Endothelial cell of umbilical vein (primary cell): ENCODE measurements around the gene RP2. TPM values are rescaled to one million over a fixed set of nuclear protein-coding genes. Genes with fewer than 3 reads are reported as not detected.

ENCODE experiments used
- BruUV-seq: library from RNA; stranded (reverse); fragments of 400-500 nt; replicated peaks from 2 replicates; lab custom pipeline; 2021; lab: Mats Ljungman, UMichigan
- CTCF ChIA-PET: fragments of 300-600, 350-600 bp; sonication (Branson Sonifier 250); formaldehyde crosslinking; loops from one replicate; lab custom pipeline; 2021; ENCODE audit warnings: antibody characterized with exemption, inconsistent platforms; lab: Charles Lee
- POLR2A ChIA-PET: fragments of 300-600, 350-600 bp; sonication (Branson Sonifier 250); formaldehyde crosslinking; loops from one replicate; lab custom pipeline; 2021; ENCODE audit warnings: antibody characterized with exemption, inconsistent platforms; lab: Charles Lee
- DNase-seq: peaks from one replicate; pipeline ENCODE4 v3.0.0-alpha.2; 2011; ENCODE audit warnings: low read depth, low spot score
- FAIRE-seq: peaks from 2 replicates; lab custom pipeline; 2011; peaks lifted over from hg19 to GRCh38; lab: Jason Lieb, UNC
- H2AFZ ChIP-seq: 2 replicates; pipeline ENCODE4 v1.6.0; 2012; ENCODE audit warnings: low read depth, low read length, control low read depth, inconsistent platforms
- H3K27ac ChIP-seq: 2 replicates; pipeline ENCODE4 v1.5.1; 2011; ENCODE audit warnings: low read depth, mild to moderate bottlenecking, control low read depth, low read length, moderate library complexity; ENCODE audit not compliant: insufficient read depth
- H3K27me3 ChIP-seq, 2 experiments: 2 replicates each; pipeline versions ENCODE4 v1.6.0 to v1.6.1; 2011; ENCODE audit warnings: low read length in 2 of 2, mixed read lengths in 1 of 2; ENCODE audit not compliant: control insufficient read depth in 2 of 2, insufficient read depth in 2 of 2
- H3K36me3 ChIP-seq, 2 experiments: 2 replicates in 1 of 2; 3 replicates in 1 of 2; pipeline ENCODE4 v1.5.1; 2011; ENCODE audit warnings: low read length in 2 of 2, mild to moderate bottlenecking in 1 of 2, moderate library complexity in 1 of 2; ENCODE audit not compliant: control insufficient read depth in 2 of 2, insufficient read depth in 2 of 2; ENCODE audit errors: extremely low read depth in 1 of 2
- H3K4me1 ChIP-seq: 3 replicates; pipeline ENCODE4 v1.5.1; 2011; ENCODE audit warnings: mild to moderate bottlenecking, low read length; ENCODE audit not compliant: control insufficient read depth, insufficient read depth; ENCODE audit errors: extremely low read depth
- H3K4me2 ChIP-seq: 2 replicates; pipeline ENCODE4 v1.6.1; 2011; ENCODE audit warnings: low read length, control low read depth, mixed read lengths; ENCODE audit not compliant: insufficient read depth
- H3K4me3 ChIP-seq, 3 experiments: fragments of 200-600 bp in 1 of 3; sonication (generic), shearing (Covaris generic) in 1 of 3; replicated peaks in 1 of 3; 2 replicates each; pipeline ENCODE4 v1.5.1; 2011 to 2016; ENCODE audit warnings: control low read depth in 3 of 3, low read length in 3 of 3, mild to moderate bottlenecking in 2 of 3, inconsistent platforms in 1 of 3, low read depth in 1 of 3, moderate library complexity in 1 of 3; ENCODE audit not compliant: insufficient read depth in 1 of 3
- H3K79me2 ChIP-seq: 2 replicates; pipeline ENCODE4 v1.6.0; 2012; ENCODE audit warnings: low read length, inconsistent platforms; ENCODE audit not compliant: control insufficient read depth, insufficient read depth
- H3K9ac ChIP-seq: replicated peaks from 2 replicates; pipeline ENCODE3; 2011; ENCODE audit warnings: low read length, control low read depth; ENCODE audit not compliant: insufficient read depth; ENCODE audit errors: extremely low read depth
- H3K9me1 ChIP-seq: replicated peaks from 3 replicates; pipeline ENCODE4 v1.6.0; 2011; ENCODE audit warnings: mild to moderate bottlenecking, low read length; ENCODE audit not compliant: control insufficient read depth, insufficient read depth; ENCODE audit errors: extremely low read depth
- H3K9me3 ChIP-seq: replicated peaks from 2 replicates; pipeline ENCODE4 v1.5.1; 2012; ENCODE audit warnings: low read length, inconsistent platforms; ENCODE audit not compliant: control insufficient read depth, insufficient read depth
- H4K20me1 ChIP-seq: replicated peaks from 2 replicates; pipeline ENCODE3; 2011; ENCODE audit warnings: mild to moderate bottlenecking, low read length; ENCODE audit not compliant: control insufficient read depth, insufficient read depth; ENCODE audit errors: extremely low read depth
- EZH2 ChIP-seq: IDR thresholded peaks from 2 replicates; pipeline ENCODE4 v1.6.1; 2012; ENCODE audit warnings: borderline replicate concordance, low read depth, mild to moderate bottlenecking, moderate library complexity, low read length, inconsistent platforms; ENCODE audit not compliant: severe bottlenecking
- FOS ChIP-seq: IDR thresholded peaks from 2 replicates; pipeline ENCODE4 v1.6.1; 2011; ENCODE audit warnings: mild to moderate bottlenecking, low read length, moderate library complexity, borderline replicate concordance; ENCODE audit not compliant: insufficient read depth
- GATA2 ChIP-seq: IDR thresholded peaks from 2 replicates; pipeline ENCODE4 v1.7.0; 2011; ENCODE audit warnings: low read depth, mild to moderate bottlenecking, moderate library complexity, mixed read lengths, low read length; ENCODE audit not compliant: insufficient read length, insufficient read depth
- JUN ChIP-seq: IDR thresholded peaks from 2 replicates; pipeline ENCODE4 v1.6.1; 2011; ENCODE audit warnings: borderline replicate concordance, low read depth; ENCODE audit not compliant: insufficient read length, insufficient read depth
- MYC ChIP-seq: IDR thresholded peaks from one replicate; pipeline ENCODE4 v1.6.1; 2011; ENCODE audit warnings: mild to moderate bottlenecking, low read depth, low read length
- POLR2A ChIP-seq: IDR thresholded peaks from 2 replicates; pipeline ENCODE4 v1.6.1; 2012; ENCODE audit warnings: low read depth, mild to moderate bottlenecking, control low read depth, low read length
- POLR2AphosphoS5 ChIP-seq: IDR thresholded peaks from 2 replicates; pipeline ENCODE4 v1.6.1; 2012; ENCODE audit warnings: low read depth, mild to moderate bottlenecking, control low read depth, low read length, moderate library complexity; ENCODE audit not compliant: insufficient read depth
- dilution Hi-C: fragments of 300-500 bp; cut with MboI; formaldehyde crosslinking; loops from one replicate; pipeline ENCODE4 v1.15.0; 2019; ENCODE audit warnings: low sequenced_read_pairs; ENCODE audit not compliant: extremely low pct_ligation_motif_present
- intact Hi-C: fragments of 100-400 bp; cut with micrococcal nuclease; formaldehyde crosslinking; loops from one replicate; pipeline ENCODE4 v1.10.0; 2022
- polyA plus RNA-seq, 4 experiments: library from polyadenylated mRNA; depleted of rRNA in 3 of 4; stranded (reverse) in 3 of 4; unstranded in 1 of 4; fragments of >200 nt; gene quantifications; 2 replicates each; pipeline versions ENCODE4 v1.2.1 to v1.2.3, GENCODE V29; 2011 to 2012; ENCODE audit warnings: missing spikeins in 1 of 4
- total RNA-seq: library from RNA; stranded (reverse); gene quantifications from 2 replicates; pipeline ENCODE4 v1.2.3, GENCODE V29; 2021
- TF ChIP-seq, protein P1 (sequence below): IDR thresholded peaks from 2 replicates; pipeline ENCODE4 v1.6.1; 2011; ENCODE audit not compliant: insufficient read depth, insufficient read length
- TF ChIP-seq, protein P2 (sequence below), 2 donors: IDR thresholded peaks; 1 replicate in 1 of 2; 2 replicates in 1 of 2; pipeline ENCODE4 v1.5.1; 2011; ENCODE audit warnings: low read length in 2 of 2, mild to moderate bottlenecking in 2 of 2, moderate library complexity in 2 of 2, control low read depth in 1 of 2, inconsistent platforms in 1 of 2, low read depth in 1 of 2; ENCODE audit not compliant: insufficient read depth in 1 of 2; ENCODE audit errors: extremely low read depth in 1 of 2

Gene RP2
- total and polyA plus RNA-seq, 2 donors (not counting 3 experiments of a cell fraction or from before 2014, with no cell fraction given) = 7.4 to 20.5 TPM

DNA sequence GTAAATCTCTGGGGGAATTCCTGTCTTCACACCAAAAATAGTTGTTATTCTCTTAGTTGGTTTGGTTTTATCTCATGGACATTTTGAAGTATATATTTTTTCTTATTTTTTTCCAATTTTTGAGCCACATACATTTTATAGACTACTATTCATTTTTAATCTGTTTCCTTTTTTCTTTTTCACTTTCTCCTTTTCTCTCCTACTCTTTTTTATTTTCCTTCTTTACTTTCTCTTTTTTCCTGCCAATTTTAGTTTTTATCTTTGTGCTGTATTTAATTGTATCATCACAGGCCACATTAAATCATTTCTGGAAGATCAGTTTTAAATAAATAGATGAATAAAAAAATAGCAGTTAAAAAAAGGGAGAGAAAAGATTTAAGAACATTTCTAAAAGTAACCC lies 61.4 kb downstream of the RP2 start:
- Histone ChIP-seq H3K4me2 (no peak overlapping the region), H3K9me1 (no peaks in the 10 kb centered on the region), H3K4me1 (no peaks in the 10 kb centered on the region), H3K4me3 (no peak overlapping the region), H3K27me3 (no peaks in the 10 kb centered on the region), H3K9me3 (no peaks in the 10 kb centered on the region), H3K9ac (no peak overlapping the region), H3K36me3 (no peaks in the 10 kb centered on the region), H3K27ac (no peak overlapping the region), H3K79me2 (no peaks in the 10 kb centered on the region), H2AFZ (no peak overlapping the region), H4K20me1 (no peaks in the 10 kb centered on the region)
- CTCF ChIA-PET = no interaction called here
- TF ChIP-seq MYC (no peak), JUN (no peak), POLR2A (no peak), EZH2 (no peak), FOS (no peak), GATA2 (no peak), POLR2AphosphoS5 (no peak)
- TF ChIP-seq, protein P1, sequence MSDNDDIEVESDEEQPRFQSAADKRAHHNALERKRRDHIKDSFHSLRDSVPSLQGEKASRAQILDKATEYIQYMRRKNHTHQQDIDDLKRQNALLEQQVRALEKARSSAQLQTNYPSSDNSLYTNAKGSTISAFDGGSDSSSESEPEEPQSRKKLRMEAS = no peak
- TF ChIP-seq, protein P2, sequence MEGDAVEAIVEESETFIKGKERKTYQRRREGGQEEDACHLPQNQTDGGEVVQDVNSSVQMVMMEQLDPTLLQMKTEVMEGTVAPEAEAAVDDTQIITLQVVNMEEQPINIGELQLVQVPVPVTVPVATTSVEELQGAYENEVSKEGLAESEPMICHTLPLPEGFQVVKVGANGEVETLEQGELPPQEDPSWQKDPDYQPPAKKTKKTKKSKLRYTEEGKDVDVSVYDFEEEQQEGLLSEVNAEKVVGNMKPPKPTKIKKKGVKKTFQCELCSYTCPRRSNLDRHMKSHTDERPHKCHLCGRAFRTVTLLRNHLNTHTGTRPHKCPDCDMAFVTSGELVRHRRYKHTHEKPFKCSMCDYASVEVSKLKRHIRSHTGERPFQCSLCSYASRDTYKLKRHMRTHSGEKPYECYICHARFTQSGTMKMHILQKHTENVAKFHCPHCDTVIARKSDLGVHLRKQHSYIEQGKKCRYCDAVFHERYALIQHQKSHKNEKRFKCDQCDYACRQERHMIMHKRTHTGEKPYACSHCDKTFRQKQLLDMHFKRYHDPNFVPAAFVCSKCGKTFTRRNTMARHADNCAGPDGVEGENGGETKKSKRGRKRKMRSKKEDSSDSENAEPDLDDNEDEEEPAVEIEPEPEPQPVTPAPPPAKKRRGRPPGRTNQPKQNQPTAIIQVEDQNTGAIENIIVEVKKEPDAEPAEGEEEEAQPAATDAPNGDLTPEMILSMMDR (IDR thresholded peaks at IDR 0.05; ENCODE audit: extremely low read depth in 1 of 2, insufficient read depth in 1 of 2, low read depth in 1 of 2, low read length in 2 of 2) = no peak
- BruUV-seq = no TSS peak
- intact Hi-C loops (no loop called here), dilution Hi-C loops (no loop called here)
- FAIRE-seq = no peak
- DNase-seq = no peak
- POLR2A ChIA-PET = no interaction called here
